SK-N-SH (cell line): ENCODE data around the gene DCUN1D2.

Source experiments
- CTCF ChIP-seq: fragments of 200-600 bp; sonication (generic); IDR thresholded peaks from 2 replicates; pipeline ENCODE4 v1.6.1; 2017; ENCODE audit warnings: antibody characterized with exemption, mild to moderate bottlenecking, moderate library complexity
- EZH2phosphoT487 ChIP-seq: fragments of 200-600 bp; sonication (generic); IDR thresholded peaks from 2 replicates; pipeline ENCODE4 v1.6.1; 2017; ENCODE audit warnings: low read depth, mixed run types, mild to moderate bottlenecking, antibody characterized with exemption, moderate library complexity, borderline replicate concordance
- FOXJ3 ChIP-seq: sonication (generic); formaldehyde crosslinking; IDR thresholded peaks from 2 replicates; pipeline ENCODE4 v1.5.1; 2020; ENCODE audit warnings: mild to moderate bottlenecking, missing genetic modification reagents
- FOXM1 ChIP-seq: IDR thresholded peaks from 2 replicates; pipeline ENCODE4 v1.4.0; 2012; ENCODE audit warnings: low read depth, mild to moderate bottlenecking
- JUND ChIP-seq: IDR thresholded peaks from 2 replicates; pipeline ENCODE4 v1.4.0; 2012
- MAX ChIP-seq: IDR thresholded peaks from 2 replicates; pipeline ENCODE4 v1.4.0; 2012; ENCODE audit warnings: low read depth
- NFIC ChIP-seq: IDR thresholded peaks from 2 replicates; pipeline ENCODE4 v1.4.0; 2012; ENCODE audit warnings: borderline replicate concordance
- POLR2AphosphoS5 ChIP-seq: IDR thresholded peaks from 2 replicates; pipeline ENCODE4 v1.6.1; 2012; ENCODE audit warnings: low read depth, low read length
- REST ChIP-seq: IDR thresholded peaks from 2 replicates; pipeline ENCODE4 v1.6.1; 2012; ENCODE audit warnings: mild to moderate bottlenecking, low read depth, low read length, moderate library complexity
- TCF12 ChIP-seq: IDR thresholded peaks from 2 replicates; pipeline ENCODE4 v1.4.0; 2012
- TEAD4 ChIP-seq: IDR thresholded peaks from 2 replicates; pipeline ENCODE4 v1.4.0; 2012; ENCODE audit warnings: mild to moderate bottlenecking, borderline replicate concordance; ENCODE audit not compliant: insufficient read depth
- USF1 ChIP-seq: IDR thresholded peaks from 2 replicates; pipeline ENCODE4 v1.4.0; 2012; ENCODE audit warnings: low read depth, borderline replicate concordance

GRCh38 chr13:113472355-113473025, 18.0 kb downstream of the DCUN1D2 start:
- TF ChIP-seq CTCF (no peak), NFIC (no peak), REST (no peak), POLR2AphosphoS5 (no peak), MAX (no peak), JUND (no peak), EZH2phosphoT487 (no peak), TEAD4 (no peak), USF1 (no peak), FOXM1 (no peak), FOXJ3 (no peak), TCF12 (no peak)
